H9 (cell line): ENCODE results near the gene CSF2. TPM values are rescaled to one million over a fixed set of nuclear protein-coding genes. Genes with fewer than 3 reads are reported as not detected.

Experiments used
- DNase-seq: peaks from one replicate; pipeline ENCODE4 v3.0.0-alpha.2; 2017
- H2AFZ ChIP-seq: one replicate; pipeline ENCODE4 v1.6.1; 2013; ENCODE audit warnings: mild to moderate bottlenecking, low read length, control low read depth, moderate library complexity
- H2AK5ac ChIP-seq: 2 replicates; pipeline ENCODE4 v1.6.1; 2013; ENCODE audit warnings: low read length, control low read depth, mixed read lengths; ENCODE audit not compliant: insufficient read length
- H2BK120ac ChIP-seq: one replicate; pipeline ENCODE4 v1.6.1; 2013; ENCODE audit warnings: low read depth, mild to moderate bottlenecking, low read length, control low read depth, inconsistent platforms; ENCODE audit not compliant: poor library complexity, severe bottlenecking
- H2BK12ac ChIP-seq: 2 replicates; pipeline ENCODE4 v1.6.1; 2013; ENCODE audit warnings: low read length, control low read depth, mixed read lengths, low read depth; ENCODE audit not compliant: insufficient read length
- H2BK15ac ChIP-seq: 2 replicates; pipeline ENCODE4 v1.6.1; 2013; ENCODE audit warnings: low read depth, low read length, control low read depth
- H2BK20ac ChIP-seq: one replicate; pipeline ENCODE4 v1.6.1; 2013; ENCODE audit warnings: low read depth, mild to moderate bottlenecking, low read length, control low read depth, inconsistent platforms; ENCODE audit not compliant: poor library complexity, severe bottlenecking
- H2BK5ac ChIP-seq: 2 replicates; pipeline ENCODE4 v1.6.1; 2013; ENCODE audit warnings: low read length, control low read depth, mixed read lengths; ENCODE audit not compliant: insufficient read length
- H3K14ac ChIP-seq: 2 replicates; pipeline ENCODE4 v1.6.1; 2013; ENCODE audit warnings: low read length, control low read depth; ENCODE audit not compliant: insufficient read depth
- H3K18ac ChIP-seq: 2 replicates; pipeline ENCODE4 v1.6.1; 2013; ENCODE audit warnings: low read depth, mild to moderate bottlenecking, mixed read lengths, low read length, control low read depth; ENCODE audit not compliant: insufficient read length
- H3K23ac ChIP-seq: 2 replicates; pipeline ENCODE4 v1.6.1; 2013; ENCODE audit warnings: low read length, control low read depth, mixed read lengths, low read depth; ENCODE audit not compliant: insufficient read length
- H3K23me2 ChIP-seq: 2 replicates; pipeline ENCODE4 v1.6.1; 2013; ENCODE audit warnings: low read depth, mild to moderate bottlenecking, mixed read lengths, low read length, control low read depth; ENCODE audit not compliant: insufficient read length, poor library complexity, severe bottlenecking
- H3K27ac ChIP-seq: 2 replicates; pipeline ENCODE4 v1.5.1; 2013; ENCODE audit warnings: low read length, control low read depth, mixed read lengths, low read depth; ENCODE audit not compliant: insufficient read length
- H3K27me3 ChIP-seq: 2 replicates; pipeline ENCODE4 v1.6.1; 2013; ENCODE audit warnings: low read length, control low read depth, inconsistent platforms; ENCODE audit not compliant: insufficient read depth
- H3K4ac ChIP-seq: 2 replicates; pipeline ENCODE4 v1.6.1; 2013; ENCODE audit warnings: low read depth, mild to moderate bottlenecking, control low read depth, inconsistent platforms, low read length, moderate library complexity
- H3K4me1 ChIP-seq: 2 replicates; pipeline ENCODE4 v1.6.1; 2013; ENCODE audit warnings: low read length, control low read depth, inconsistent platforms; ENCODE audit not compliant: insufficient read depth
- H3K4me2 ChIP-seq: 2 replicates; pipeline ENCODE4 v1.6.1; 2013; ENCODE audit warnings: low read length, control low read depth, mixed read lengths; ENCODE audit not compliant: insufficient read length, insufficient read depth
- H3K56ac ChIP-seq: 2 replicates; pipeline ENCODE4 v1.6.1; 2013; ENCODE audit warnings: low read depth, mild to moderate bottlenecking, mixed read lengths, low read length, control low read depth; ENCODE audit not compliant: insufficient read length
- H3K79me1 ChIP-seq: 2 replicates; pipeline ENCODE4 v1.6.1; 2013; ENCODE audit warnings: low read depth, mild to moderate bottlenecking, moderate library complexity, low read length, control low read depth, inconsistent platforms; ENCODE audit not compliant: insufficient read depth, poor library complexity, severe bottlenecking
- H3K79me2 ChIP-seq: 2 replicates; pipeline ENCODE4 v1.6.1; 2013; ENCODE audit warnings: low read length, control low read depth, inconsistent platforms; ENCODE audit not compliant: insufficient read depth
- H3K9ac ChIP-seq: 2 replicates; pipeline ENCODE4 v1.6.1; 2013; ENCODE audit warnings: low read length, control low read depth, mixed read lengths; ENCODE audit not compliant: insufficient read length; ENCODE audit errors: extremely low read depth
- H3K9me3 ChIP-seq: one replicate; pipeline ENCODE4 v1.6.1; 2013; ENCODE audit warnings: low read depth, low read length, inconsistent platforms; ENCODE audit not compliant: control insufficient read depth
- H3T11ph ChIP-seq: one replicate; pipeline ENCODE4 v1.6.1; 2013; ENCODE audit warnings: mild to moderate bottlenecking, low read length, control low read depth, inconsistent platforms
- H4K20me1 ChIP-seq: one replicate; pipeline ENCODE4 v1.6.1; 2013; ENCODE audit not compliant: control insufficient read depth, insufficient read length, insufficient read depth
- H4K5ac ChIP-seq: 2 replicates; pipeline ENCODE4 v1.6.1; 2013; ENCODE audit warnings: low read depth, mild to moderate bottlenecking, mixed read lengths, low read length, control low read depth; ENCODE audit not compliant: insufficient read length
- H4K8ac ChIP-seq: replicated peaks from 2 replicates; pipeline ENCODE4 v1.6.1; 2013; ENCODE audit warnings: low read length, control low read depth, mixed read lengths, low read depth; ENCODE audit not compliant: insufficient read length
- H4K91ac ChIP-seq: 2 replicates; pipeline ENCODE4 v1.6.1; 2013; ENCODE audit warnings: low read depth, mild to moderate bottlenecking, moderate library complexity, mixed read lengths, low read length, control low read depth; ENCODE audit not compliant: insufficient read length
- H3K27ac Mint-ChIP-seq, 3 experiments: 2 replicates in 2 of 3; 3 replicates in 1 of 3; pipeline ENCODE4 v1.8.0; 2020 to 2021; ENCODE audit warnings: mixed read lengths in 3 of 3, mild to moderate bottlenecking in 1 of 3, moderate library complexity in 1 of 3
- H3K27me3 Mint-ChIP-seq: 2 replicates; pipeline ENCODE4 v1.8.0; 2021; ENCODE audit warnings: low read depth, mild to moderate bottlenecking, moderate library complexity, mixed read lengths
- H3K36me3 Mint-ChIP-seq, 3 experiments: 2 replicates in 2 of 3; 3 replicates in 1 of 3; pipeline ENCODE4 v1.8.0; 2020 to 2021; ENCODE audit warnings: low read depth in 3 of 3, mixed read lengths in 3 of 3; ENCODE audit not compliant: insufficient read depth in 1 of 3
- H3K4me1 Mint-ChIP-seq, 2 experiments: 2 replicates each; pipeline ENCODE4 v1.8.0; 2020; ENCODE audit warnings: mixed read lengths in 2 of 2
- H3K4me3 Mint-ChIP-seq, 2 experiments: 2 replicates in 1 of 2; 3 replicates in 1 of 2; pipeline ENCODE4 v1.8.0; 2020 to 2021; ENCODE audit warnings: mild to moderate bottlenecking in 2 of 2, mixed read lengths in 2 of 2, moderate library complexity in 1 of 2
- H3K9me3 Mint-ChIP-seq, 2 experiments: 2 replicates in 1 of 2; 3 replicates in 1 of 2; pipeline ENCODE4 v1.8.0; 2020; ENCODE audit warnings: mild to moderate bottlenecking in 2 of 2, mixed read lengths in 2 of 2, moderate library complexity in 1 of 2
- WGBS: extraction: QIAGEN DNeasy Blood & Tissue Kit; methylation state at CpG from one replicate; pipeline ENCODE4 v1.1.7; 2013; ENCODE audit warnings: missing lambda C conversion rate, low lambda C conversion rate, mixed read lengths; ENCODE audit not compliant: insufficient read length; ENCODE audit errors: extremely low coverage; 5-methylcytosine and 5-hydroxymethylcytosine counted together
- total RNA-seq: library from RNA; stranded (reverse); gene quantifications from 2 replicates; pipeline ENCODE4 v1.2.1, GENCODE V29; 2021
- TF ChIP-seq, protein P1 (sequence below): fragments of 200-600 bp; sonication (generic); conservative IDR thresholded peaks from 3 replicates; pipeline ENCODE4 v1.8.0; 2021; ENCODE audit warnings: antibody characterized with exemption, mild to moderate bottlenecking

Gene CSF2
- total RNA-seq, 1 experiment from 2014 or later, result not detected

GRCh38 chr5:132099076-132099748 is 25.6 kb downstream of the CSF2 start:
- no peak overlapping the region for H3K27ac ChIP-seq

More at GRCh38 chr5:132099076-132099748, 25.6 kb downstream of the CSF2 start:
- Histone ChIP-seq H3K9me3 (no peaks in the 10 kb centered on the region), H2BK20ac (no peak overlapping the region), H3K4me1 (no peaks in the 10 kb centered on the region), H3K23ac (no peak overlapping the region), H2BK12ac (no peak overlapping the region), H2BK5ac (no peak overlapping the region), H2AFZ (no peak overlapping the region), H3K9ac (no peak overlapping the region), H2AK5ac (no peak overlapping the region), H3K4me2 (no peak overlapping the region), H4K91ac (no peak overlapping the region), H4K20me1 (no peaks in the 10 kb centered on the region), H4K5ac (no peak overlapping the region), H3K18ac (no peak overlapping the region), H3T11ph (no peak overlapping the region), H3K27me3 (no peaks in the 10 kb centered on the region), H3K4ac (no peak overlapping the region), H3K14ac (no peak overlapping the region), H3K23me2 (no peaks in the 10 kb centered on the region), H3K56ac (no peak overlapping the region), H2BK15ac (no peak overlapping the region), H4K8ac (no peak overlapping the region), H3K79me2 (no peaks in the 10 kb centered on the region), H2BK120ac (no peak overlapping the region), H3K79me1 (no peaks in the 10 kb centered on the region)
- no peak for DNase-seq
- H3K27me3 Mint-ChIP-seq, result no peaks in the 10 kb centered on the region; the same call in 1 of the 2 replicates
- TF ChIP-seq, protein P1, sequence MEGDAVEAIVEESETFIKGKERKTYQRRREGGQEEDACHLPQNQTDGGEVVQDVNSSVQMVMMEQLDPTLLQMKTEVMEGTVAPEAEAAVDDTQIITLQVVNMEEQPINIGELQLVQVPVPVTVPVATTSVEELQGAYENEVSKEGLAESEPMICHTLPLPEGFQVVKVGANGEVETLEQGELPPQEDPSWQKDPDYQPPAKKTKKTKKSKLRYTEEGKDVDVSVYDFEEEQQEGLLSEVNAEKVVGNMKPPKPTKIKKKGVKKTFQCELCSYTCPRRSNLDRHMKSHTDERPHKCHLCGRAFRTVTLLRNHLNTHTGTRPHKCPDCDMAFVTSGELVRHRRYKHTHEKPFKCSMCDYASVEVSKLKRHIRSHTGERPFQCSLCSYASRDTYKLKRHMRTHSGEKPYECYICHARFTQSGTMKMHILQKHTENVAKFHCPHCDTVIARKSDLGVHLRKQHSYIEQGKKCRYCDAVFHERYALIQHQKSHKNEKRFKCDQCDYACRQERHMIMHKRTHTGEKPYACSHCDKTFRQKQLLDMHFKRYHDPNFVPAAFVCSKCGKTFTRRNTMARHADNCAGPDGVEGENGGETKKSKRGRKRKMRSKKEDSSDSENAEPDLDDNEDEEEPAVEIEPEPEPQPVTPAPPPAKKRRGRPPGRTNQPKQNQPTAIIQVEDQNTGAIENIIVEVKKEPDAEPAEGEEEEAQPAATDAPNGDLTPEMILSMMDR, result no peak
- WGBS, result no CpG with 5 or more reads among the region's 5 CpGs
- H3K9me3 Mint-ChIP-seq, result no peaks in the 10 kb centered on the region
- no peak overlapping the region for H3K27ac Mint-ChIP-seq
- H3K4me3 Mint-ChIP-seq, result no peak overlapping the region
- H3K36me3 Mint-ChIP-seq, result no peaks in the 10 kb centered on the region
- no peaks in the 10 kb centered on the region for H3K4me1 Mint-ChIP-seq
